HepG2 (cell line): Measurements from ENCODE around the gene DNAJC9. TPM values are rescaled to one million over a fixed set of nuclear protein-coding genes. Genes with fewer than 3 reads are reported as not detected.
A peak's percentile ranks its signal among the peaks of the same experiment; 100 is the strongest.

Experiments used
- ATAC-seq: fragments of 200-7000 bp; cut with Tn5 transposase; 3 replicates; pipeline ENCODE4 v1.9.1; 2020; ENCODE audit warnings: mild to moderate bottlenecking, moderate library complexity
- BruUV-seq: library from RNA; stranded (reverse); fragments of 400-500 nt; replicated peaks from 2 replicates; lab custom pipeline; 2021; lab: Mats Ljungman, UMichigan
- CTCF ChIA-PET: fragments of 300-600 bp; formaldehyde crosslinking; extraction: SDS; loops from one replicate; lab custom pipeline; 2021; ENCODE audit warnings: low total read pairs, inconsistent platforms, low intra/inter-chr PET ratio; lab: Yijun Ruan, JAX
- POLR2A ChIA-PET: fragments of 350-600 bp; sonication (Branson Sonifier 250); formaldehyde crosslinking; loops from one replicate; lab custom pipeline; 2020; ENCODE audit warnings: antibody characterized with exemption, inconsistent platforms; lab: Yijun Ruan, JAX
- DNase-seq: peaks from one replicate; pipeline ENCODE4 v3.0.0-alpha.2; 2015; ENCODE audit warnings: low spot score
- FAIRE-seq: peaks from 3 replicates; lab custom pipeline; 2011; peaks lifted over from hg19 to GRCh38; lab: Jason Lieb, UNC
- H2AFZ ChIP-seq: one replicate; pipeline ENCODE4 v1.6.1; 2011; ENCODE audit warnings: low read length, inconsistent platforms
- H3K27ac ChIP-seq: fragments of 300-600 bp; 3 replicates; pipeline ENCODE4 v1.8.0; 2011; ENCODE audit warnings: mixed run types, mild to moderate bottlenecking, mixed read lengths, low read length, inconsistent platforms; ENCODE audit not compliant: insufficient read depth; ENCODE audit errors: extremely low read length
- H3K27me3 ChIP-seq, 2 experiments: fragments of 200-600 bp in 1 of 2; 2 replicates in 1 of 2; 3 replicates in 1 of 2; pipeline versions ENCODE4 v1.6.0 to v1.8.0; 2011; ENCODE audit warnings: low read length in 2 of 2, mild to moderate bottlenecking in 2 of 2, moderate library complexity in 2 of 2, inconsistent platforms in 1 of 2; ENCODE audit not compliant: insufficient read depth in 2 of 2, control insufficient read depth in 1 of 2
- H3K36me3 ChIP-seq, 2 experiments: fragments of 200-600 bp in 1 of 2; replicated peaks in 1 of 2; 2 replicates in 1 of 2; 3 replicates in 1 of 2; pipeline versions ENCODE4 v1.5.1 to v1.8.0; 2011; ENCODE audit warnings: low read length in 2 of 2, inconsistent platforms in 1 of 2; ENCODE audit not compliant: insufficient read depth in 2 of 2, control insufficient read depth in 1 of 2
- H3K4me1 ChIP-seq: 2 replicates; pipeline ENCODE4 v1.5.1; 2012; ENCODE audit warnings: low read length, inconsistent platforms; ENCODE audit not compliant: insufficient read depth
- H3K4me2 ChIP-seq: 2 replicates; pipeline ENCODE4 v1.6.0; 2011; ENCODE audit warnings: low read depth, low read length, inconsistent platforms
- H3K4me3 ChIP-seq, 3 experiments: fragments of 200-600 bp in 1 of 3; sonication (generic), shearing (Covaris generic) in 1 of 3; replicated peaks in 1 of 3; 2 replicates each; pipeline ENCODE4 v1.5.1; 2011 to 2016; ENCODE audit warnings: low read length in 3 of 3, inconsistent platforms in 2 of 3, low read depth in 2 of 3, mild to moderate bottlenecking in 2 of 3, control low read depth in 1 of 3, mixed read lengths in 1 of 3; ENCODE audit not compliant: insufficient read depth in 1 of 3
- H3K79me2 ChIP-seq: one replicate; pipeline ENCODE4 v1.6.1; 2011; ENCODE audit warnings: low read length, inconsistent platforms; ENCODE audit not compliant: insufficient read depth
- H3K9ac ChIP-seq: 2 replicates; pipeline ENCODE4 v1.6.0; 2011; ENCODE audit warnings: mild to moderate bottlenecking, low read depth, low read length, inconsistent platforms; ENCODE audit not compliant: insufficient read depth
- H3K9me3 ChIP-seq: 2 replicates; pipeline ENCODE4 v1.5.1; 2012; ENCODE audit warnings: mild to moderate bottlenecking, low read length
- H4K20me1 ChIP-seq: 2 replicates; pipeline ENCODE4 v1.6.0; 2011; ENCODE audit warnings: inconsistent platforms, mild to moderate bottlenecking, low read length, moderate library complexity; ENCODE audit not compliant: insufficient read depth
- ASH2L ChIP-seq: fragments of 300-600, 200-600 bp; sonication (generic); IDR thresholded peaks from 2 replicates; pipeline ENCODE4 v1.7.0; 2017; ENCODE audit warnings: low read depth, mild to moderate bottlenecking, moderate library complexity, mixed read lengths, low read length; ENCODE audit not compliant: insufficient read length
- CEBPB ChIP-seq: IDR thresholded peaks from 2 replicates; pipeline ENCODE4 v1.6.1; 2011; ENCODE audit warnings: low read depth, low read length, improper control_type of control experiment, borderline replicate concordance
- FOXP1 ChIP-seq, 2 experiments: fragments of 450-650 bp in 1 of 2; IDR thresholded peaks; 2 replicates each; pipeline ENCODE4 v1.6.1; 2017 to 2018; ENCODE audit warnings: antibody characterized with exemption in 1 of 2
- HMG20A ChIP-seq: IDR thresholded peaks from 2 replicates; pipeline ENCODE4 v1.6.1; 2016; ENCODE audit warnings: borderline replicate concordance
- RCOR2 ChIP-seq: IDR thresholded peaks from 2 replicates; pipeline ENCODE4 v1.6.1; 2016; ENCODE audit warnings: missing biosample characterization, missing genetic modification reagents
- SMARCC2 ChIP-seq: fragments of 450-650 bp; IDR thresholded peaks from 2 replicates; pipeline ENCODE4 v1.6.1; 2017; ENCODE audit warnings: antibody characterized with exemption, mild to moderate bottlenecking
- ZNF124 ChIP-seq: sonication (generic); formaldehyde crosslinking; IDR thresholded peaks from 2 replicates; pipeline ENCODE4 v1.4.0; 2020; ENCODE audit warnings: missing genetic modification reagents
- ZNF296 ChIP-seq: sonication (generic); formaldehyde crosslinking; conservative IDR thresholded peaks from 2 replicates; pipeline ENCODE4 v1.5.0; 2020; ENCODE audit warnings: mild to moderate bottlenecking, missing genetic modification reagents
- ZNF543 ChIP-seq: sonication (generic); formaldehyde crosslinking; IDR thresholded peaks from 2 replicates; pipeline ENCODE4 v1.4.0; 2020; ENCODE audit warnings: mild to moderate bottlenecking, missing genetic modification reagents
- ZNF564 ChIP-seq: sonication (generic); formaldehyde crosslinking; IDR thresholded peaks from 2 replicates; pipeline ENCODE4 v1.8.1; 2023; ENCODE audit warnings: mild to moderate bottlenecking, missing genetic modification reagents
- WGBS: methylation state at CpG from one replicate; pipeline ENCODE4 v1.1.6; 2017; ENCODE audit warnings: low lambda C conversion rate; 5-methylcytosine and 5-hydroxymethylcytosine counted together
- in situ Hi-C: cut with HindIII; loops from 2 replicates; pipeline ENCODE4 v1.10.0; 2017; ENCODE audit warnings: low pct_unique_long_range_greater_than_20kb; ENCODE audit not compliant: extremely low pct_ligation_motif_present
- intact Hi-C: fragments of 100-400 bp; cut with micrococcal nuclease; formaldehyde crosslinking; loops from one replicate; pipeline ENCODE4 v1.10.0; 2022; ENCODE audit not compliant: unreplicated experiment
- polyA plus RNA-seq, 8 experiments: library from polyadenylated mRNA; depleted of rRNA in 3 of 8; stranded (reverse) in 7 of 8; unstranded in 1 of 8; fragments of >200 nt; fragmentation: Illumina TruSeq in 4 of 8; extraction: Trizol in 4 of 8; gene quantifications; 2 replicates each; pipeline versions ENCODE4 v1.2.1 to v1.2.3, GENCODE V29; 2011 to 2016; ENCODE audit warnings: low read depth in 4 of 8, missing spikeins in 1 of 8, mixed read lengths in 1 of 8; ENCODE audit not compliant: insufficient read depth in 1 of 8
- total RNA-seq, 5 experiments: library from RNA; depleted of rRNA; stranded (reverse); fragments of >200 nt; fragmentation: Illumina TruSeq; extraction: Trizol; gene quantifications; 2 replicates each; pipeline ENCODE4 v1.2.3, GENCODE V29; 2016; ENCODE audit warnings: low read depth in 1 of 5
- TF ChIP-seq, protein P1 (sequence below): sonication (generic); formaldehyde crosslinking; IDR thresholded peaks from 2 replicates; pipeline ENCODE4 v1.4.0; 2020; ENCODE audit warnings: mild to moderate bottlenecking, missing genetic modification reagents
- TF ChIP-seq, protein P2 (sequence below): sonication (generic); formaldehyde crosslinking; IDR thresholded peaks from 2 replicates; pipeline ENCODE4 v1.5.1; 2020; ENCODE audit warnings: missing genetic modification reagents, mild to moderate bottlenecking, borderline replicate concordance
- TF ChIP-seq, protein P3 (sequence below): sonication (generic); formaldehyde crosslinking; IDR thresholded peaks from 2 replicates; pipeline ENCODE4 v1.5.0; 2020; ENCODE audit warnings: mild to moderate bottlenecking, missing genetic modification reagents

DNAJC9 gene
- total and polyA plus RNA-seq, 2 of the 13 experiments (the other 11 are each of a cell fraction or from before 2014, with no cell fraction given) = 15.9 to 60.3 TPM

DNA sequence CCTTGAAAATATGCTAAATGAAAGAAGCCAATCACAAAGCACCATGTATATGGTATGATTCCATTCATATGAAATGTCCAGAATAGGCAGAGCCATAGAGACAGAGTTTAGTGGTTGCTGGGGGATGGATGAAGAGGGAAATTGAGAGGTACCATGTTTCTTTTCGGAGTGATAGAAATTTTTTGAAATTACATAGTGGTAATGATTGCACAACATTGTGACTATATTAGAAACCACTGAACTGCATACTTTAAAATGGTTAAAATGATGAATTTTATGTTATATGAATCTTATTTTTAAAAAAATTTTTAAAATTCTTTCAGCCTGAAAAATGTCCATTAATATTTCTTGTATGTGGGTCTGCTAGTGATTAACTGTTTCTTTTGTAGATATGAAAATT is 26.1 kb downstream of the DNAJC9 start:
- WGBS = 95% methylated on average over 1 of the region's 1 CpG
- in situ Hi-C loops = no loop called here

DNA sequence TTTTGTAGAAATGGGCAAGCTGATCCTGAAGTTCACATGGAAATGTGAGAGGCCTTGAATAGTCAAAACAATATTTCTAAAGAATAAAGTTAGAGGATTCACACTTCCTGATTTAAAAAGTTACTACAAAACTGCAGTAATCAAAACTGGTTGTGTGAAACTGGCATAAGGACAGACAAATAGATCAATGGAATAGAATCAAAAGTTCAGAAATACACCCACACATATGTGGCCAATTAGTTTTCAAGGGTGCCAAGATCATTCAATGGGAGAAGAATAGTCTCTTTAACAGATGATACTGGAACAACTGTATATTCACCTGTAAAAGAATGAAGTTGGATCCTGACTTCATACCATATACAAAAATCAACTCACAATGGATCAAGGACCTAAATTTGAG is 27.7 kb downstream of the DNAJC9 start:
- H3K9ac ChIP-seq = no peak overlapping the region
- H2AFZ ChIP-seq = no peak overlapping the region
- intact Hi-C loops = loop anchor here (2.0 kb wide), 1 partner anchor 51 kb away; the partner anchor contains the start of genes ECD and FAM149B1
- no peaks in the 10 kb centered on the region for H3K79me2 ChIP-seq
- DNase-seq = no peak
- in situ Hi-C loops = no loop called here
- ChIA-PET CTCF (interaction anchor here (1.2 kb wide), 1 partner anchor 51 kb away, joined by 4 read pairs; the partner anchor contains the start of genes ECD and FAM149B1), POLR2A (interaction anchor here (0.6 to 2.5 kb wide), 3 partner anchors 33 to 90 kb away, joined by 3 to 10 read pairs (median 3); partner anchors contain the start of genes ECD, FAM149B1 and MRPS16)
- H4K20me1 ChIP-seq = no peaks in the 10 kb centered on the region
- no peak overlapping the region for H3K4me3 ChIP-seq
- H3K4me1 ChIP-seq = peaks cover 30% of the 10 kb centered on the region
- H3K4me2 ChIP-seq = no peak overlapping the region
- H3K36me3 ChIP-seq = no peaks in the 10 kb centered on the region
- TF ChIP-seq, protein P1, sequence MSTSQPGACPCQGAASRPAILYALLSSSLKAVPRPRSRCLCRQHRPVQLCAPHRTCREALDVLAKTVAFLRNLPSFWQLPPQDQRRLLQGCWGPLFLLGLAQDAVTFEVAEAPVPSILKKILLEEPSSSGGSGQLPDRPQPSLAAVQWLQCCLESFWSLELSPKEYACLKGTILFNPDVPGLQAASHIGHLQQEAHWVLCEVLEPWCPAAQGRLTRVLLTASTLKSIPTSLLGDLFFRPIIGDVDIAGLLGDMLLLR (CRISPR knock-in tag) = no peak
- TF ChIP-seq, protein P2, sequence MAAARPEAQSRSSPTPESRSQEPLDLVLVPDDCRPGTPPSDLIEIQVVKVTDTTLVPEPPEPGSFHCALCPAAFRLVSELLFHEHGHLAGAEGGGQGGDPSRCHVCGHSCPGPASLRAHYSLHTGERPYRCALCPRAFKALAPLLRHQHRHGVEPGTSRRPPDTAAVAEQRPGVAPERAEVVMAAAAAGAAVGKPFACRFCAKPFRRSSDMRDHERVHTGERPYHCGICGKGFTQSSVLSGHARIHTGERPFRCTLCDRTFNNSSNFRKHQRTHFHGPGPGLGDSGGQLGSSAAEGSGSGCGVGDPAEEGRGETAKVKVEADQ = no peak
- TF ChIP-seq ZNF124 (no peak), ZNF296 (CRISPR knock-in tag) (no peak), ASH2L (no peak), ZNF564 (CRISPR knock-in tag) (no peak), FOXP1 (IDR thresholded peaks at IDR 0.05) (no peak), FOXP1 (CRISPR knock-in tag; IDR thresholded peaks at IDR 0.05) (no peak), HMG20A (CRISPR knock-in tag) (no peak), RCOR2 (no peak), ZNF543 (CRISPR knock-in tag) (no peak)
- TF ChIP-seq, protein P3, sequence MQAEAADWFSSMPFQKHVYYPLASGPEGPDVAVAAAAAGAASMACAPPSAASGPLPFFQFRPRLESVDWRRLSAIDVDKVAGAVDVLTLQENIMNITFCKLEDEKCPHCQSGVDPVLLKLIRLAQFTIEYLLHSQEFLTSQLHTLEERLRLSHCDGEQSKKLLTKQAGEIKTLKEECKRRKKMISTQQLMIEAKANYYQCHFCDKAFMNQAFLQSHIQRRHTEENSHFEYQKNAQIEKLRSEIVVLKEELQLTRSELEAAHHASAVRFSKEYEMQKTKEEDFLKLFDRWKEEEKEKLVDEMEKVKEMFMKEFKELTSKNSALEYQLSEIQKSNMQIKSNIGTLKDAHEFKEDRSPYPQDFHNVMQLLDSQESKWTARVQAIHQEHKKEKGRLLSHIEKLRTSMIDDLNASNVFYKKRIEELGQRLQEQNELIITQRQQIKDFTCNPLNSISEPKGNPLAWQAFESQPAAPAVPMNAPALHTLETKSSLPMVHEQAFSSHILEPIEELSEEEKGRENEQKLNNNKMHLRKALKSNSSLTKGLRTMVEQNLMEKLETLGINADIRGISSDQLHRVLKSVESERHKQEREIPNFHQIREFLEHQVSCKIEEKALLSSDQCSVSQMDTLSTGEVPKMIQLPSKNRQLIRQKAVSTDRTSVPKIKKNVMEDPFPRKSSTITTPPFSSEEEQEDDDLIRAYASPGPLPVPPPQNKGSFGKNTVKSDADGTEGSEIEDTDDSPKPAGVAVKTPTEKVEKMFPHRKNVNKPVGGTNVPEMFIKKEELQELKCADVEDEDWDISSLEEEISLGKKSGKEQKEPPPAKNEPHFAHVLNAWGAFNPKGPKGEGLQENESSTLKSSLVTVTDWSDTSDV = no peak
- H3K27me3 ChIP-seq = no peaks in the 10 kb centered on the region
- no peak for ATAC-seq
- H3K27ac ChIP-seq = no peak overlapping the region
- no peak for FAIRE-seq
- no TSS peak for BruUV-seq
- no peaks in the 10 kb centered on the region for H3K9me3 ChIP-seq

More for the DNA sequence above, 26.1 kb downstream of the DNAJC9 start:
- no peaks in the 10 kb centered on the region for H3K27me3 ChIP-seq
- POLR2A ChIA-PET = no interaction called here
- no TSS peak for BruUV-seq
- intact Hi-C loops = no loop called here
- H3K9ac ChIP-seq = no peak overlapping the region
- CTCF ChIA-PET = no interaction called here
- H3K27ac ChIP-seq = no peak overlapping the region
- H3K4me3 ChIP-seq = no peak overlapping the region
- TF ChIP-seq CEBPB (peak; percentile 59; the same call in 1 of the 2 replicates), SMARCC2 (no peak)
- ATAC-seq = no peak
- no peak overlapping the region for H3K4me2 ChIP-seq
- H4K20me1 ChIP-seq = no peaks in the 10 kb centered on the region
- H3K79me2 ChIP-seq = no peaks in the 10 kb centered on the region
- no peaks in the 10 kb centered on the region for H3K9me3 ChIP-seq
- no peak for FAIRE-seq
- H2AFZ ChIP-seq = no peak overlapping the region
- peaks cover 23% of the 10 kb centered on the region for H3K4me1 ChIP-seq
- no peak for DNase-seq
- H3K36me3 ChIP-seq = no peaks in the 10 kb centered on the region
